CD4-positive, alpha-beta T cell (primary cell): ENCODE data around the gene EVA1B. TPM values are rescaled to one million over a fixed set of nuclear protein-coding genes. Genes with fewer than 3 reads are reported as not detected.
A peak's percentile ranks its signal among the peaks of the same experiment; 100 is the strongest.

Source experiments
- ATAC-seq: fragments of 200-7000 bp; cut with Tn5 transposase; one replicate; pipeline ENCODE4 v1.10.0; 2022; ENCODE audit warnings: mild to moderate bottlenecking; ENCODE audit not compliant: poor library complexity
- CTCF ChIA-PET: fragments of 350-600 bp; sonication (Branson Sonifier 250); formaldehyde crosslinking; loops from one replicate; lab custom pipeline; 2021; ENCODE audit warnings: antibody characterized with exemption, inconsistent platforms; lab: Charles Lee
- POLR2A ChIA-PET: fragments of 350-600 bp; sonication (Branson Sonifier 250); formaldehyde crosslinking; loops from one replicate; lab custom pipeline; 2021; ENCODE audit warnings: antibody characterized with exemption, inconsistent platforms; lab: Charles Lee
- DNase-seq, 14 experiments: peaks; one replicate each; pipeline ENCODE4 v3.0.0-alpha.2; 2013 to 2020; ENCODE audit warnings: mixed read lengths in 2 of 14
- H3K27ac ChIP-seq, 2 donors: one replicate each; pipeline versions ENCODE4 v1.5.1 to v1.7.0; 2013; ENCODE audit warnings: low read length in 2 of 2, low read depth in 1 of 2, mild to moderate bottlenecking in 1 of 2
- H3K27me3 ChIP-seq, 2 experiments: 1 replicate in 1 of 2; 2 replicates in 1 of 2; pipeline versions ENCODE4 v1.6.1 to v1.7.0; 2013; ENCODE audit warnings: low read length in 2 of 2, control low read depth in 1 of 2, mild to moderate bottlenecking in 1 of 2, moderate library complexity in 1 of 2; ENCODE audit not compliant: insufficient read depth in 2 of 2, control insufficient read depth in 1 of 2
- H3K36me3 ChIP-seq: one replicate; pipeline ENCODE4 v1.6.1; 2013; ENCODE audit warnings: low read length, control low read depth; ENCODE audit not compliant: insufficient read depth
- H3K4me1 ChIP-seq: one replicate; pipeline ENCODE4 v1.6.1; 2013; ENCODE audit warnings: low read length, control low read depth; ENCODE audit not compliant: insufficient read depth
- H3K4me3 ChIP-seq: one replicate; pipeline ENCODE4 v1.5.1; 2013; ENCODE audit warnings: mild to moderate bottlenecking, low read length, moderate library complexity
- H3K9me3 ChIP-seq, 2 experiments: 1 replicate in 1 of 2; 2 replicates in 1 of 2; pipeline versions ENCODE4 v1.6.1 to v1.7.0; 2013; ENCODE audit warnings: low read length in 2 of 2, mild to moderate bottlenecking in 2 of 2, control low read depth in 1 of 2, moderate library complexity in 1 of 2; ENCODE audit not compliant: control insufficient read depth in 1 of 2, insufficient read depth in 1 of 2
- H3K27ac Mint-ChIP-seq: one replicate; pipeline ENCODE4 v1.8.0; 2020; ENCODE audit warnings: mixed read lengths
- H3K27me3 Mint-ChIP-seq: one replicate; pipeline ENCODE4 v1.8.0; 2021; ENCODE audit warnings: mixed read lengths
- H3K36me3 Mint-ChIP-seq: one replicate; pipeline ENCODE4 v1.8.0; 2021; ENCODE audit warnings: low read depth, mixed read lengths
- H3K4me1 Mint-ChIP-seq: one replicate; pipeline ENCODE4 v1.8.0; 2021; ENCODE audit warnings: low read depth, mixed read lengths
- H3K4me3 Mint-ChIP-seq: one replicate; pipeline ENCODE4 v1.8.0; 2020; ENCODE audit warnings: mild to moderate bottlenecking, mixed read lengths
- H3K9me3 Mint-ChIP-seq: one replicate; pipeline ENCODE4 v1.8.0; 2020; ENCODE audit warnings: mixed read lengths
- CTCF ChIP-seq: fragments of 200-600 bp; IDR thresholded peaks from one replicate; pipeline ENCODE4 v1.8.0; 2022; ENCODE audit warnings: antibody characterized with exemption, mild to moderate bottlenecking
- intact Hi-C, 2 experiments: fragments of 100-400 bp; cut with DNase I in 1 of 2; cut with micrococcal nuclease in 1 of 2; formaldehyde crosslinking; loops; one replicate each; pipeline versions ENCODE4 v1.15.1 to v1.9.0; 2023 to 2025; cut with DNase I, micrococcal nuclease
- total RNA-seq, 174 experiments: library from RNA in 2 of 174; stranded (reverse) in 2 of 174; gene quantifications; one replicate each; pipeline ENCODE4 v1.2.3 and lab custom pipeline; 2021 to 2026

The EVA1B gene
- total RNA-seq, 2 experiments from 2014 or later = 1.5 to 1.8 TPM

GRCh38 chr1:36328713-36329112 is 5.3 kb upstream of the EVA1B start:
- ATAC-seq (no peak), DNase-seq (peak in 1 of 14 experiments; percentile 16)
- Mint-ChIP-seq H3K4me1 (peaks cover 16% of the 10 kb centered on the region), H3K27ac (no peak overlapping the region), H3K9me3 (no peaks in the 10 kb centered on the region), H3K27me3 (no peaks in the 10 kb centered on the region), H3K4me3 (no peak overlapping the region), H3K36me3 (no peaks in the 10 kb centered on the region)
- H3K27ac ChIP-seq = no peak overlapping the region
- no peaks in the 10 kb centered on the region for H3K27me3 ChIP-seq
- H3K4me1 ChIP-seq = peaks cover 20% of the 10 kb centered on the region
- TF ChIP-seq CTCF = no peak
- H3K4me3 ChIP-seq = no peak overlapping the region
- H3K36me3 ChIP-seq = no peaks in the 10 kb centered on the region
- ChIA-PET CTCF (no interaction called here), POLR2A (no interaction called here)
- no peaks in the 10 kb centered on the region for H3K9me3 ChIP-seq
- intact Hi-C loops = no loop called here

GRCh38 chr1:36328088-36328480 is 4.6 kb upstream of the EVA1B start:
- Mint-ChIP-seq H3K36me3 (no peaks in the 10 kb centered on the region), H3K4me1 (peaks cover 18% of the 10 kb centered on the region), H3K4me3 (no peak overlapping the region), H3K27me3 (no peaks in the 10 kb centered on the region), H3K27ac (no peak overlapping the region), H3K9me3 (no peaks in the 10 kb centered on the region)
- H3K4me1 ChIP-seq = peaks cover 23% of the 10 kb centered on the region
- ATAC-seq (no peak), DNase-seq (no peak)
- no peak overlapping the region for H3K4me3 ChIP-seq
- H3K27me3 ChIP-seq = no peaks in the 10 kb centered on the region
- intact Hi-C loops = no loop called here
- ChIA-PET POLR2A (no interaction called here), CTCF (interaction anchor here (1.3 kb wide), 1 partner anchor 41 kb away, joined by 3 read pairs; no protein-coding TSS in a partner anchor)
- H3K36me3 ChIP-seq = no peaks in the 10 kb centered on the region
- no peak overlapping the region for H3K27ac ChIP-seq
- H3K9me3 ChIP-seq = no peaks in the 10 kb centered on the region
- TF ChIP-seq CTCF = no peak

DNA sequence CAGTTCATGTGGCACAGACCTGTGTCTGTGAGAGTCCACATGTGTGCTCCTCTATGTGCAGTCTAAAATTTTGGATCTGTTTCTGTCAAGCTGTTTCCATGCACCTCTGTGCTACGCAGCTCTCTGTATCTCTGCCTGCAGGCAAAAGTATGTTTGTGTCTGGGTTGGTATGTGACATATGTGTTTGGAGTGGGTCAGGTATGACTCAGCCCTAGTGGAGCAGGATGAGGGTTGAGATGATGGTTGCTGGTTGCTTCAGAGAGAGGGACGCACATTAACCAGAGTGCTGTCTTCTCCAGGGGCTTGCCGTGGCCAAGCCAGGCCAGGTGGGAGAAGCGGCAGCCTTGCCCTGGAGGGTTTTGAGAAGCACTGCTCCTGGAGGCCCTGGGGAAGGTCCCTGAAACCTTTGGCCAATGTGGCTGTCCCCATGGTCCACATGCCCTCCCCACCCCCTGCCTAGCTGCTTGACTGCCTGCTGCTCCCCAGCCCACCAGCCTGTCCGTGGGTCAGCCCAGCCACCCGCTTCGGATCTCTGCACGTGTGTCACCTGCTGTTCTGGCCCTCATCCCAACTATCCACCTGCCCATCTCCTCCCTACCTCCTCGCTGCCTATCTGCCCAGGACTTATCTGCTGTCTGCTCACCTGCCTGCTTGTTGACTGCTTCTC is 4.1 kb upstream of the EVA1B start:
- intact Hi-C loops = no loop called here
- CTCF ChIA-PET = interaction anchor here (1.3 kb wide), 1 partner anchor 41 kb away, joined by 3 read pairs; no protein-coding TSS in a partner anchor
- Mint-ChIP-seq H3K4me1 (peaks cover 18% of the 10 kb centered on the region), H3K27me3 (no peaks in the 10 kb centered on the region), H3K36me3 (no peaks in the 10 kb centered on the region), H3K4me3 (no peak overlapping the region), H3K9me3 (no peaks in the 10 kb centered on the region), H3K27ac (no peak overlapping the region)
- Histone ChIP-seq H3K9me3 (no peaks in the 10 kb centered on the region), H3K4me1 (peaks cover 28% of the 10 kb centered on the region), H3K4me3 (no peak overlapping the region), H3K27me3 (no peaks in the 10 kb centered on the region), H3K27ac (no peak overlapping the region), H3K36me3 (no peaks in the 10 kb centered on the region)
- POLR2A ChIA-PET = no interaction called here
- DNase-seq (no peak), ATAC-seq (no peak)
- TF ChIP-seq CTCF = no peak
